Measurements from ENCODE around the gene ST3GAL4.

Gene ST3GAL4

GRCh38 chr11:126403022-126403581 is 47.6 kb downstream of the ST3GAL4 start:
- no peaks in the 10 kb centered on the region for H3K9me3 ChIP-seq
- peaks cover 30% of the 10 kb centered on the region for H3K36me3 ChIP-seq
- H3K4me1 ChIP-seq (ENCODE audit: control insufficient read depth in 1 of 2, insufficient read depth in 1 of 2, low read depth in 1 of 2, low read length in 1 of 2) = peaks cover 7 to 10% of the 10 kb centered on the region in 2 experiments
- TF ChIP-seq CTCF (IDR thresholded peaks at IDR 0.05) = no peak
- H3K27me3 ChIP-seq = no peaks in the 10 kb centered on the region
- H3K27ac ChIP-seq = no peak overlapping the region
- H3K4me3 ChIP-seq (ENCODE audit: low read depth in 1 of 2, low read length in 1 of 2) = no peak overlapping the region

DNA sequence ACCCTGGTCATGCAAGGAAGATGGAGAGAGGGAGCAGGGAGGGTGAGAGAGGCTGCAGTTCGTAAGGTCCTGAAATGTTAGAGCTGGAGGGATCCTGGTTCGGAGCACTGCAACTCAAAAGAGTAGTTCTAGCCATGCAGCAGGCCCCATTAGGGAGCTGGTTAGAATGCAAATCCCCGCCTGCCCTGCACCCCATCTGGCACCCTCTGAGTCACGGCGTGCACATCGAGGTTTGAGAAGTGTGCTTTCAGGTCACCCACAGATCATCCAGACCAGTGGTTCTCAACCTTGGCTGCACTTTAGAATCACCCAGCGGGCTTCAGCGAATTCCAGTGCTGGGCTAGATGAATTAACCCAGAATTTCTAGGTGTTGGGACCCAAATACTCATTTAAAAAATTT is 48.2 kb downstream of the ST3GAL4 start:
- H3K27ac ChIP-seq = no peak overlapping the region
- H3K27me3 ChIP-seq = no peaks in the 10 kb centered on the region

GRCh38 chr11:126404367-126404766 is 48.9 kb downstream of the ST3GAL4 start:
- Histone ChIP-seq H3K4me1 (ENCODE audit: control insufficient read depth in 1 of 2, insufficient read depth in 1 of 2, low read depth in 1 of 2, low read length in 1 of 2) (peaks cover 7 to 10% of the 10 kb centered on the region in 2 experiments), H3K4me3 (ENCODE audit: low read depth in 1 of 2, low read length in 1 of 2) (no peak overlapping the region), H3K36me3 (peaks cover 43% of the 10 kb centered on the region), H3K27ac (no peak overlapping the region), H3K9me3 (no peaks in the 10 kb centered on the region), H3K27me3 (no peaks in the 10 kb centered on the region)
- TF ChIP-seq CTCF (IDR thresholded peaks at IDR 0.05) = no peak

More for the DNA sequence above, 48.2 kb downstream of the ST3GAL4 start:
- Histone ChIP-seq H3K4me3 (ENCODE audit: low read depth in 1 of 2, low read length in 1 of 2) (no peak overlapping the region), H3K36me3 (peaks cover 35% of the 10 kb centered on the region), H3K9me3 (no peaks in the 10 kb centered on the region), H3K4me1 (ENCODE audit: control insufficient read depth in 1 of 2, insufficient read depth in 1 of 2, low read depth in 1 of 2, low read length in 1 of 2) (peaks cover 7 to 10% of the 10 kb centered on the region in 2 experiments)
- no peak for TF ChIP-seq CTCF (IDR thresholded peaks at IDR 0.05)

GRCh38 chr11:126405374-126405773 is 49.9 kb downstream of the ST3GAL4 start:
- H3K27me3 ChIP-seq = no peaks in the 10 kb centered on the region
- no peak for TF ChIP-seq CTCF (IDR thresholded peaks at IDR 0.05)
- no peaks in the 10 kb centered on the region for H3K9me3 ChIP-seq
- no peak overlapping the region for H3K4me3 ChIP-seq (ENCODE audit: low read depth in 1 of 2, low read length in 1 of 2)
- H3K36me3 ChIP-seq = peaks cover 53% of the 10 kb centered on the region
- H3K27ac ChIP-seq = peak overlapping the region; percentile 4
- H3K4me1 ChIP-seq (ENCODE audit: control insufficient read depth in 1 of 2, insufficient read depth in 1 of 2, low read depth in 1 of 2, low read length in 1 of 2) = peaks cover 7 to 10% of the 10 kb centered on the region in 2 experiments

GRCh38 chr11:126405906-126406305 is 50.4 kb downstream of the ST3GAL4 start:
- Histone ChIP-seq H3K4me1 (ENCODE audit: control insufficient read depth in 1 of 2, insufficient read depth in 1 of 2, low read depth in 1 of 2, low read length in 1 of 2) (peaks cover 7 to 10% of the 10 kb centered on the region in 2 experiments), H3K27me3 (no peaks in the 10 kb centered on the region), H3K36me3 (peaks cover 58% of the 10 kb centered on the region), H3K4me3 (ENCODE audit: low read depth in 1 of 2, low read length in 1 of 2) (no peak overlapping the region), H3K9me3 (no peaks in the 10 kb centered on the region), H3K27ac (no peak overlapping the region)
- no peak for TF ChIP-seq CTCF (IDR thresholded peaks at IDR 0.05)
